C1 segment of cervical spinal cord (tissue), 14 donors: Measurements from ENCODE around the gene APLF.
A peak's percentile ranks its signal among the peaks of the same experiment; 100 is the strongest.
"Not testable (repeated sequence)": the region's sequence is repeated elsewhere in the genome, so short reads cannot be mapped to it uniquely, and the experiment has no call there.

Experiments
- DNase-seq, 14 donors: peaks; one replicate each; lab custom pipeline; 2025; lab: John Stamatoyannopoulos, UW

The APLF gene

DNA sequence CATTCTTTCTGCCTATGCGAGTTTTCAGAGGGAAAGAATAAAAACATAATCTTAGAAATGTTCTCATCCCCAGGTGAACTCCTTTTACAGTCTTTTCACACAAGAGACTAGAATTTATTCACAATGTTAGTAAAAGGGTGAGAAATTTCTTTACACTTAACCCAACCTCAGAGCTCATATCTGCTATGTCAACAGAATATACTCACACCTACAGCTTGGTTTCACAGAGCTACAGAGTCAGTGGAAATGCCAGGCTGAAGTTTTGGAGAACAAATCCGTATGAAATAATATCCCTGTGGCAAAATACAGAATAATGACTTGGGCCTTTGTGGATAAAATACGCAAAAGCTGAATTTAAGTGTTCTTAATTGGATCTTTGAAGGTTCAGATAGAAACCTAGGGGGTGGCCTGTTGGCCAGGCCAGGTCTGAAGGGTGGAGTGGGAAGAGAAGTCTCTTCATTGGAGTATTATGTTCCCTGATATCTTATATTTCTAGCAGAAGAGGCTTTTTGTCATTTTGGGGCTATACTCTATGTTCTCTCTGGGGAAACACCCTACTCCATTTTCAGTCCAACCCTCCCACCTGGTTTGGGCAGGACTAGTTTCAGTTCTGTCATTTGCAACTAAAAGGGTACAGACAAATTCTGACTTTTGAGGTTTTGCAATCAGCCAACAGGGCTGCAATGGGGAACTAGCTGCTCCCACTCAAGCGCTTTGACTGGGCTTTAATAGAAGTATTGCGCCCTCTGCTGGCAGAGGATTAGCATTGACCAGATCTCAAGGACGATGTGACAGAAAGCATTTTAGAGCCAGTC, 26.0 kb upstream of the APLF start:
- DNase-seq: peak in 12 of 14 donors; percentile 32 to 73 (median 62)

- no peak for DNase-seq
Measured at GRCh38 chr2:68441994-68442322, 25.4 kb upstream of the APLF start.

DNA sequence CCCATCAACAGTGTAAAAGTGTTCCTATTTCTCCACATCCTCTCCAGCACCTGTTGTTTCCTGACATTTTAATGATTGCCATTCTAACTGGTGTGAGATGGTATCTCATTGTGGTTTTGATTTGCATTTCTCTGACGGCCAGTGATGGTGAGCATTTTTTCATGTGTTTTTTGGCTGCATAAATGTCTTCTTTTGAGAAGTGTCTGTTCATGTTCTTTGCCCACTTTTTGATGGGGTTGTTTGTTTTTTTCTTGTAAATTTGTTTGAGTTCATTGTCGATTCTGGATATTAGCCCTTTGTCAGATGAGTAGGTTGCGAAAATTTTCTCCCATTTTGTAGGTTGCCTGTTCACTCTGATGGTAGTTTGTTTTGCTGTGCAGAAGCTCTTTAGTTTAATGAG, 21.0 kb upstream of the APLF start:
- DNase-seq: not testable (repeated sequence)

DNA sequence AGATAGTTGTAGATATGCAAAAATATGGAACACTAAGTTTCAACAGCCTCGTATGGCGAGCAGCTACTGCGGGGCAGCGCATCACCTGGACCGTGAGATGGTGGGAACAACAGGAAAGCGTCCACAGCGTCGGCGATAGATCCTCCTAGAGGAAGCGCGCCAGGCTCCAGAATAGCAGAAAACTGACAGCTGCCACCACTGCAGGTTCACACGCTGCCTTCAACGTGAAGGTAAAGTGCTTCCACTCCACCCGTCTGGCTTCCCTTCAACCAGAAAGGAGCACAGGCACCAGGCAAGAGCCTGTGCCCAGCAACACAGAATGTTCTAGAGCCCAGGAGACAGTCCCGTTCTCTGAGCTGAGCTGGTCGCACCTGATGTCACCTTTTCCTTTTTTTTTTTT, 20.3 kb upstream of the APLF start:
- no peak for DNase-seq

DNA sequence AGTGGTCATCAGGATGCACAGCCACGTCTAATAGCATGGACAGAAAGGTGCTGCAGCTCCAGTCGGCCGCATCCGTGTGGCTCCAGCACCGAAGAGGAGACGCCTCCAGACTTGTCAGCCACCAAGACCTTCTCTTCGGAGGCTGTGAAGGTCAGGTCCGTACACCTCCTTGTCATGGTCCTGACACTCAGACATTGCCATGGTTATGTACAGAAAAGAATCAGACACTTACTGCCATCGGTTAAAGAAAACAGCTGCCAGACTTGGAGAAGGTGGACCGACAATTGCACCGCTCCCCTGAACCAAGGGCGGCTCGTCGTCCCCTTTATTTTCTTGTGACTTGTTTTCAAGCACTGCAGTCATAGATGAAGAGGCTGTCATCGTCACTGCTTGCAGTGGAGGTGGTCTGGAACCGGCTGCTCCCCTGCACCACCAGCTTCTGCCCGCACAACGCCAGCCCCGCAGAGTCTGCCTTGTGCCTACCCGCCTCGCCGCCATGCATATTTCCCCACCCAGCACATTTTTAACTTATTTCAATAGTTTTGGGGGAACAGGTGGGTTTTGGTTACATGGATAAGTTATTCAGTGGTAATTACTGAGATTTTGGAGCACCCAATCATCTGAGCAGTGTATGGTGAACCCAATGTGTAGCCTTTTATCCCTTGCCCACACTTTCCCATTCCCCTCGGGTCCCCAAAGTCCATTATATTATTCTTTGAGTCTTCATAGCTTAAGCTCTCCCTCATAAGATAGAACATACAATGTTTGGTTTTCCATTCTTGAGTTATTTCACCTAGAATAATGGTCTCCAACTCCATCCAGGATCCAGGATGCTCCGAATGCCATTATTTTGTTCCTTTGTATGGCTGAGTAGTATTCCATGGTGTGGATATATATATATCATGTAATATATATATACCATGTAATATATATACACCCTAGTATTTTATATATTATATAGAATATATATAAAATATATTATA, 18.4 kb upstream of the APLF start:
- no peak for DNase-seq

DNA sequence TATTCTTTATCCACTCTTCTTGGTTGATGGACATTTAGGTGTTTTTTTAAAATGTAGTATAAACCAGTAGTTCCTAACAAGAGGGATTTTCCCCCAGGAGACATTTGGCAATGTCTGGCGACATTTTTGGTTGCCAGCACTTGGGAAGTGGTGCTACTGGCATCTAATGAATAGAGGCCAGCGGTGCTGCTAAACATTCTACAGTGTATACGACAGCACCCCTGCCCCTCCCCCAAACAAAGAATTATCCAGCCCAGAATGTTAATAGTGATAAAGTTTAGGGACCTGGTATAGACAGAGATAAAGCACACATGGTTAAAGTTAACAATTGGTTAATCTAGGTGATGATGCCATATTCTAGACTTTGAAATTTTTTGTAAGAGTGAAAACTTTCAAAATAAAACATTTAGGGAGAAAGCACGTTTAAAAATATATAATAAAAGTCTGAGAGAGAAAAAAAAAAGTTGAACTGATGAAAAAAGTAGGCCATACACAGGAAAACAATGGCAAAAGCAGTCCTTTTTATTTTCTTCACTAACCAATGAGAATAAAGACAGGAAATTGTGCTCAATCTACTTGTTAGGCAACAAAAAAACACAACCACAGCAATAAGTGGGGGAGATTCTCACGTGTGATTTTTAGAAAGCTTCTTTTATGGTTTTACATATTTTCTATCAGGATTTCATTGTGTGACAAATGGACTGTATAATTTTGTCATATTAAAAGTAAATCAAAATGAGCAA, 15.1 kb upstream of the APLF start:
- DNase-seq: no peak

DNA sequence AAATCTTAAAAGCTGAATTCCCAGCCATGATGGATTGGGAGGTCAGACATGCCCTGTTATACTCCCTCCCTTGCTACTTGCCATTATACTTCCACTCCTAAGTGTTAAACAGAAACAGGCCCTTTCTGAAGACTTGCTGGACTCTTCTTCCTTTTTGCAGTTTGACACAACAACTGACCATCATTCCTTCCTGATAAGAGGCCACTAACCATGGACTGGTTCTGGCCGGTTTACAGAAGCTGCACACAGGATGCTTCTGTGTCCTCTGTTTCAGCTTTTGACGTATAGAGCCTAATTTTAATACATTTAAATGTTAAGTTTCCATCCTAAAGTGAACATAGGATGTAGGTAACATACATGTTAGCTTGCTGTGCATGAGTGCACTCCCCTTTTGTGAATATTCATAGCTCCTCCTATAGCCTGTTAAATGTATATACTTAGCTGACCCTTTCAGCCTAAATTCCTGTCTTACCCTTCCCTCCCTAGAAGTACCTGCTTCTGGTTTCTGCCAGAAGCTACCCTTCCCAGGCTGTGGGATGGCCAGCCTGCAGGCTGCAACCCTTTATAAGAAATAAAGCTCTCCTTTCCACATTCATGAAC, 13.5 kb upstream of the APLF start:
- DNase-seq: no peak

DNA sequence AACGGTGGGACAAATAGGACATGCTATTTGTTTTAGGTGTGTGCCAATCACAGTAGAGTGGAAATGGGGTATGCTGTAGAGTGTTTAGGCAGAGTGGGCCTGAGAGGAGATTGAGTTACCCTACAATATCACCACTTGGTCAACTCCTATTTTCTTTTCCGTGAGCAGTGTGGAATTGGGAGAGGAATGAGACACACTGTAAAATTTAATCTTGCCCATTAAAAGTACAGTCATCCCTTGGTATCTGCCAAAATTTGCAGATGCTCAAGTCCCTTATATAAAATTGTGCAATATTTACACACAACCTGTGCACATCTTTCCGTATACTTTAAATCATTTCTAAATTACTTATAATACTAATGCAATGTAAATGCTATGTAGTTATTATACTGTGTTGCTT, 12.7 kb upstream of the APLF start:
- no peak for DNase-seq

DNA sequence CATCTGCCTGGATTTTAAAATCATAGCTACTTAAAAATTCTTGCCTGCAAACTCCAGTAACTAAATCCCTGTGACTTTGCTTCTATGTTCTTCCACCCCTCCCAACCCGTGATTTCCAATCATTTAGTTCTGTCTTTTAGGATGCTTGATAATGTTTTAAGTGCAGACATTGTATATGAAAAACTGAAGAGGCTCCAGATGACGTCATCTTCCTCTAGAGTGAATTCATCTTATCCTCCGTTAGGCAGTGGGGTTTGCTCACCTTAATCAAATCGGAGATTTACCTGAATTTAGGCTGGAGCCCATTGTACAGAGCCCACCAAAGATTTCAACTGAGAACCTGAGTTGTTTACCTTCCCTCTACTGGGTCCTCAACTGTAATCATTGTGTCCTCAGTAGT, 11.2 kb upstream of the APLF start:
- no peak for DNase-seq

GRCh38 chr2:68458981-68459380, 8.4 kb upstream of the APLF start:
- no peak for DNase-seq

DNA sequence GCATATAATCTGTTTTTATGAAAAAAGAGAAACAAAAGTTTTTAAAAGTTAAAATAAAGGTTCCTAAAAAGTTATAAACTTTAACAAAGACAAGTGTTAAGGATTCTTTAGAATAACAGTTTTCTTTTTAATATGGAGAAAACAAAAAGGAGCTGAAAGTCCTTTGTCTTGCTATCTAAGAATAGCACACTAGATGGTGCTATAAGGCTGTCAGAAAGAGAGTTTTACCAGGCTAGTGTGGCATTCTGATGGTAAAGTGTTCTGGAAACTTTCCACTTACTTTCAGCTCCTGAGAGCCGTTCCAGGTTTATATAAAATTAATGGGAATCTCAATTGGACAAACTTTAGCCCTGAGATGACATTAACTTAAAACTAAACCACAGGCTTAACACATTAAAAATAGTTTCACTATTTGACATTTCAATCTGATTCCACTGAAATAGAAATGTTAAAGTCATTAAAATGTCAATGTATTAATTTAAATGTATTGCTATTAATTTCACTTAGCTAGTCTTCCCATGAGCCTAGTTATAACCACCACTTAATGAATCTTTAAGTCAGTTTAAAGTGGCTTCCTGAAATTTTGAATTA, 4.0 kb upstream of the APLF start:
- no peak for DNase-seq

- DNase-seq: no peak
Measured at GRCh38 chr2:68464651-68465050, 2.7 kb upstream of the APLF start.

GRCh38 chr2:68465081-68465916, 2.1 kb upstream of the APLF start:
- DNase-seq: no peak

DNA sequence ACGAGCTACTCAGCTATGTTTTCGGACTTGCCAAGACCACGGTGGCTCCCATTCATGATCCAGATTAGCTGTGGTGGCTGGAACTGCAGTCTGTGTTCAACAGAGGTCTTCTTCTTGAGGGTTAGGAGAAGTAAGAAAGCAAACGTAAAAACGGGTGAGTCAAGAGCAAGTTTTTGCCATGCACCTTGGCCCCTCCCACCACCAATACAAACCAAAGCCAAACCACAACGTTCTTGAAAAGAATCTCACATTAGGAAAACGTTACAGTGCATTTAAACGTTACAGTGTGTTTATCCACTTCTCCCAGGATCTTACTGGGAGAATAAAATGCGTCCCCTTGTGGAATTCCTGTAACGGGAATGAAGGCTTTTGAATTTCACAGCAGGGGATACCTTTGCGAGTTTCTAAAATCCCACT, 1.0 kb upstream of the APLF start:
- DNase-seq: peak in 1 of 14 donors; percentile 25

DNA sequence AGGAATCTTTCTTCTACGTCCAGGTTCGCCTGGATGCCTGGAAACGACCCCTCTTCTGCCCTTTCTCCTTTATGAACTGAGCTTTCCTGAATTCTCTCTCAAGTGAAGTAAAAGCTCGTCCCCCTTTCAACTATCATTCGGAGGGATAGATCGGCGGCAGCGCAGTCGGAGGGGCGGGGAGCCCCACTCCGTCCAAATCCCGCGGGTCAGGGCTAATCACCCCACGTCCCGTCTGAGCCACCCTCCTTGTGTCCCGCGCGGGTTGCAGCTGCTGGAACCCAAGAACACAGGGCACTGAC, 658 bp upstream of the APLF start:
- no peak for DNase-seq

DNA sequence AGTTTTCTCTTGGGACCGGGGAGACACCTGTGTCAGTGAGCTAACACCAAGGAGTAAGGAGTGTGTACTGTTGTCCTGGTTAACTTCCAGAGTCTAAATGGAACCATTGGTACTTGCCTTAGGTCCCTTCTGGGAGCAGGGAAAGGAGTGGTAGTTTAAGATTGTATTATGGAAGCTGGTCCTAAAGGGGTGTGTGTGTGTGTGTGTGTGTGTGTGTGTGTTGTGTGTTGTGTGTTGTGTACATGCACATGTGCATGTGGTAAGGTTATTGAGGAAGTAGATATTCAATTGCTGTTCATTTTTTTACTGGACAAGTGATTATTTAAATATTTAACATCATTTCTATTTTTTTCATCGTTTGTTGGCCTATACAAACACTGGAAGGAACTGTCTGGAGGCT, 1.4 kb downstream of the APLF start:
- DNase-seq: no peak

DNA sequence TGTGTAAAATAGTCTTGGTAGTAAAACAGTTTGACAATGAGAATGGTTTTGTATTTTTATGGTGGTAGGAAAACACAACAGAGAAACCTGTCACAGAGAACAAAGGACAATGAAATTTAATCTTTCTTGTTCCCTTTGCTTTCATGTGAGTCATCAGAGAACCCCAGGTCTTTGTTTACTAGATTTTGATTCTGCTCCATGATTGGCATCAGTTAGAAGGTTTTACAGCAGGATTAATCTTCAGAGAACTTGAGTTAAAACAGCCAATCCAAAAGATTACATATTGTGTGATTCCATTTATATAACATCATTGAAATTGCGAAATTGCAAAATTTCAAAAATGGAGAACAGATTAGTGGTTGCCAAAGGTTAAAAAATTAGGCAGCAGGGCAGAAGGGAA, 2.5 kb downstream of the APLF start:
- DNase-seq: no peak

DNA sequence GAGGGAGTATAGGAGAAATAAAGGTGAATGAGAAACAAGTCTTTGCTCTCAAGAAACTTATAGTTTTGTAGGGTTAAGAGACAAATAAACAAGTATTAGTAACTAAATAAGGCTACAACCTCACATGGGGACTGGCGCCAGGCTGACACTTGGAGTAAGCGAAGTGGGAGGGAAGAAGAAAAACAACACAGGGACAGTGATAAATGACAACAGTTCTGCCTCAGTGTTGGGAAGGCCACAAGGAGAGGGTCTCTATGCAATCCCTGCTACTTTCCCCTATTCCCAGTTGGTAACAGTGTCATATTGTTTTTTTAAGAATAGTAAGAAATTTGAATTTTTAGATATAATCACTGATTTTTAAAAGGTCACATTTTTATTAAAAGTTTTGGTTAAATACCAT, 4.0 kb downstream of the APLF start:
- no peak for DNase-seq

DNA sequence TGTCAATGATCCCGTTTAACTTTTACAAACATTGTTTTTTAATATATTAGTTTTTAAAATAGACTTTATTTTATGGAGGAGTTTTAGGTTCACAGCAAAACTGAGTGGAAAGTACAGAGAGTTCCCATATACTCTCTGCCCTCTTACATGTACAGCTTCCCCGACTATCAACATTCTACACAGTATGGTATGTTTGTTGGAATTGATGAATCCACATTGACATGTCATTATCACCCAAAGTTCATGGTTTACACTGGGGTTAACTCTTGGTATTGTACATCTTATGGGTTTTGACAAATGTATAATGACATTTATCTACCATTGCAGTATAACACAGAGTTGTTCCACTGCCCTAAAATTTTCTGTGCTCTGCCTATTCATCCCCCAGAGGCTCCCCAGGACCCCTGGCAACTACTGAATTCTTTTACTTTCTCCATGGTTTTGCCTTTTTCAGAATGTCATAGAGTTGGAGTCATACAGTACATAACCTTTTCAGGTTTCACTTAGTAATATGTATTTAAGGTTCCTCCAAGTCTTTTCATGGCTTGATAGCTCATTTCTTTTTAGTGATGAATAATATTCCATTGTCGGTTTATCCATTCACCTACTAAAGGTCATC, 5.5 kb downstream of the APLF start:
- no peak for DNase-seq

DNA sequence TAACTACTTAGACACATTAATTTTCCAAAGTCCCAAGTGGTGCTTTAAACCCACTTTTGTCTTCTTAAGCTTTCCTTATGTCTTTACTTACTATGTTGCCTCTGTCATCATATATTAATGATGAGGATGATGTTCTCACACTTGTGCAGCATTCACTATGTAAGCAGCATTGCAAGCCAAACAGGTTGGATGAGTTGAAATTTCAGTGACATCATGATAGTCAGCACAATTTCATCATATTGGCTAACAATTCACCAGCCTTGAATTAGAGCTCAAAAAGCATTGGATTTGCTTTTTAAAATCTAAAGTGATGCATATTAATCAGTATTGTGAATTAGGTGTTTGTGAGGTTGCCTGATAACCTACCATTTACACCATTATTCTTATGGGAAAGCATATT, 7.7 kb downstream of the APLF start:
- no peak for DNase-seq
